ENCODE measurements around the gene LMO7. TPM values are rescaled to one million over a fixed set of nuclear protein-coding genes. Genes with fewer than 3 reads are reported as not detected.
"Not testable (repeated sequence)": the region's sequence is repeated elsewhere in the genome, so short reads cannot be mapped to it uniquely, and the experiment has no call there.

The LMO7 gene
- total RNA-seq, 1 experiment from 2014 or later = 11.8 TPM

- in situ Hi-C loops (cut with HindIII; ENCODE audit: low pct_unique_long_range_greater_than_20kb, low sequenced_read_pairs) (no loop called here), intact Hi-C loops (cut with micrococcal nuclease; ENCODE audit: unreplicated experiment) (no loop called here)
- H3K36me3 ChIP-seq (ENCODE audit: control insufficient read depth, insufficient read depth, low read length) = no peaks in the 10 kb centered on the region
- H3K27ac ChIP-seq (ENCODE audit: low read length) = no peak overlapping the region
- DNase-seq (ENCODE audit: low read depth, low spot score) = no peak
- H3K9me3 ChIP-seq (ENCODE audit: control insufficient read depth, insufficient read depth, low read depth, low read length) = no peaks in the 10 kb centered on the region
- ATAC-seq = no peak
- TF ChIP-seq SIN3A (IDR thresholded peaks at IDR 0.05; ENCODE audit: borderline replicate concordance, insufficient read depth, low read depth, low read length) (no peak), POLR2AphosphoS5 (IDR thresholded peaks at IDR 0.05; ENCODE audit: low read depth, low read length) (no peak), TCF7L2 (IDR thresholded peaks at IDR 0.05; ENCODE audit: low read depth, low read length) (no peak), REST (IDR thresholded peaks at IDR 0.05; ENCODE audit: insufficient read depth in 1 of 2, low read depth in 2 of 2, low read length in 1 of 2) (no peak), CTCF (IDR thresholded peaks at IDR 0.05) (no peak)
- H3K27me3 ChIP-seq (ENCODE audit: control insufficient read depth, insufficient read depth, low read length) = no peaks in the 10 kb centered on the region
- no peaks in the 10 kb centered on the region for H3K4me1 ChIP-seq (ENCODE audit: control insufficient read depth, insufficient read depth, low read length)
- ChIA-PET CTCF (no interaction called here), POLR2A (no interaction called here)
- BruUV-seq (replicated peaks) = no TSS peak
- no peak overlapping the region for H3K4me3 ChIP-seq (ENCODE audit: low read depth in 2 of 2, low read length in 2 of 2)
Observed at GRCh38 chr13:75679459-75679858, 43.3 kb downstream of the LMO7 start.

- in situ Hi-C loops (cut with HindIII; ENCODE audit: low pct_unique_long_range_greater_than_20kb, low sequenced_read_pairs) = not testable (repeated sequence)
Observed at GRCh38 chr13:75680251-75680650, 44.1 kb downstream of the LMO7 start.

GRCh38 chr13:75682326-75682725, 46.2 kb downstream of the LMO7 start:
- no peaks in the 10 kb centered on the region for H3K27me3 ChIP-seq (ENCODE audit: control insufficient read depth, insufficient read depth, low read length)
- no peak for TF ChIP-seq POLR2AphosphoS5 (IDR thresholded peaks at IDR 0.05; ENCODE audit: low read depth, low read length)
- no peak for TF ChIP-seq REST (IDR thresholded peaks at IDR 0.05; ENCODE audit: insufficient read depth in 1 of 2, low read depth in 2 of 2, low read length in 1 of 2)
- no peak for TF ChIP-seq CTCF (IDR thresholded peaks at IDR 0.05)
- TF ChIP-seq TCF7L2 (IDR thresholded peaks at IDR 0.05; ENCODE audit: low read depth, low read length) = no peak
- no peak for TF ChIP-seq SIN3A (IDR thresholded peaks at IDR 0.05; ENCODE audit: borderline replicate concordance, insufficient read depth, low read depth, low read length)
- no TSS peak for BruUV-seq (replicated peaks)
- H3K36me3 ChIP-seq (ENCODE audit: control insufficient read depth, insufficient read depth, low read length) = no peaks in the 10 kb centered on the region
- ChIA-PET POLR2A (interaction anchor here (0.5 kb wide), 1 partner anchor 13 kb away, joined by 3 read pairs; no protein-coding TSS in a partner anchor), CTCF (no interaction called here)
- no peak overlapping the region for H3K4me3 ChIP-seq (ENCODE audit: low read depth in 2 of 2, low read length in 2 of 2)
- no peaks in the 10 kb centered on the region for H3K4me1 ChIP-seq (ENCODE audit: control insufficient read depth, insufficient read depth, low read length)
- H3K27ac ChIP-seq (ENCODE audit: low read length) = no peak overlapping the region
- in situ Hi-C loops (cut with HindIII; ENCODE audit: low pct_unique_long_range_greater_than_20kb, low sequenced_read_pairs) = no loop called here
- no peaks in the 10 kb centered on the region for H3K9me3 ChIP-seq (ENCODE audit: control insufficient read depth, insufficient read depth, low read depth, low read length)
- no peak for DNase-seq (ENCODE audit: low read depth, low spot score)
- no peak for ATAC-seq
- intact Hi-C loops (cut with micrococcal nuclease; ENCODE audit: unreplicated experiment) = no loop called here

More at GRCh38 chr13:75680251-75680650, 44.1 kb downstream of the LMO7 start:
- POLR2A ChIA-PET; BruUV-seq (replicated peaks); H3K27me3 ChIP-seq (ENCODE audit: control insufficient read depth, insufficient read depth, low read length); H3K27ac ChIP-seq (ENCODE audit: low read length); intact Hi-C loops (cut with micrococcal nuclease; ENCODE audit: unreplicated experiment); H3K4me1 ChIP-seq (ENCODE audit: control insufficient read depth, insufficient read depth, low read length); H3K4me3 ChIP-seq (ENCODE audit: low read depth in 2 of 2, low read length in 2 of 2); CTCF ChIA-PET; DNase-seq (ENCODE audit: low read depth, low spot score); ATAC-seq; H3K9me3 ChIP-seq (ENCODE audit: control insufficient read depth, insufficient read depth, low read depth, low read length); H3K36me3 ChIP-seq (ENCODE audit: control insufficient read depth, insufficient read depth, low read length): not testable (repeated sequence)

Measured in Panc1 (cell line).